ENCODE measurements around the gene LRRK1. TPM values are rescaled to one million over a fixed set of nuclear protein-coding genes. Genes with fewer than 3 reads are reported as not detected.
A peak's percentile ranks its signal among the peaks of the same experiment; 100 is the strongest.

Gene LRRK1
- total RNA-seq, 4 donors from 2014 or later: 52.7 to 107 (median 82.7) TPM

DNA sequence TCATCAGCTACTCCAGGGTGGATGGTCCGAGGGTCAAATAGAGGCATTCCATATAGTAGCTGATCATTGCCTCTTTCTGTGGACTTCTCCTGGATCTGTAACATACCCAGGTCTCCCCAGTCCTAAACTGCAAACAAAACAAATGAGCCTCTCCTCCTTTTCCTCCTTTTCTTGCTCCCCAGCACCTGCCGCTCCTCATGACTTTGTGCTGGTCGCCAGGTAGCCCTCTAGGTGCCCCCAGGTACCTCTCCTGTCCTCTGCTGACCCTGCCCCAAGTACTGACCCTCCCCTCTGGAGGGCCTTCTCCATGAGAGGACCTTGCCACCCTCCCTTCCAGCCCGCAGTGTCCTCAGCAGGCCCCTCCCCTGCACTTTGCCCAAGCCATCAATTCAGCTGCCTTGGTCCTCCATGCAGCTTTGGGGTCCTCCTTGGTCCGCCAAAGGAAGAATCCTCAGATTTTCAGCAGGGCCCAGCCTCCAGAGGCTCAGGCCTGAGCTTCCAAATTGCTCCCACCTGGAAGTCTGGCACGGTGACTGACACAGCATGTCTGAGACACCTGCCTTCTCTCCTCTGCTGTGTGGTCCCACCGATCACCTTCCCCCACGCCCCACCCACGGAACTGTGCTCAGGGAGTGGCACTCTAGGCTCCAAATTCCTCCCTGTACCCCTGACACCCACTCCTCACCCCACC lies 111.0 kb downstream of the LRRK1 start:
- H3K4me3 ChIP-seq: no peak overlapping the region
- in situ Hi-C loops (cut with MboI; ENCODE audit: low pct_ligation_motif_present in 1 of 4, low pct_unique_long_range_greater_than_20kb in 1 of 4, low sequenced_read_pairs in 3 of 4): no loop called here
- TF ChIP-seq POLR2A (IDR thresholded peaks at IDR 0.05): no peak
- TF ChIP-seq EP300 (IDR thresholded peaks at IDR 0.05; ENCODE audit: low read depth): no peak
- no peak for TF ChIP-seq POLR2AphosphoS5 (IDR thresholded peaks at IDR 0.05)
- TF ChIP-seq, protein P1, sequence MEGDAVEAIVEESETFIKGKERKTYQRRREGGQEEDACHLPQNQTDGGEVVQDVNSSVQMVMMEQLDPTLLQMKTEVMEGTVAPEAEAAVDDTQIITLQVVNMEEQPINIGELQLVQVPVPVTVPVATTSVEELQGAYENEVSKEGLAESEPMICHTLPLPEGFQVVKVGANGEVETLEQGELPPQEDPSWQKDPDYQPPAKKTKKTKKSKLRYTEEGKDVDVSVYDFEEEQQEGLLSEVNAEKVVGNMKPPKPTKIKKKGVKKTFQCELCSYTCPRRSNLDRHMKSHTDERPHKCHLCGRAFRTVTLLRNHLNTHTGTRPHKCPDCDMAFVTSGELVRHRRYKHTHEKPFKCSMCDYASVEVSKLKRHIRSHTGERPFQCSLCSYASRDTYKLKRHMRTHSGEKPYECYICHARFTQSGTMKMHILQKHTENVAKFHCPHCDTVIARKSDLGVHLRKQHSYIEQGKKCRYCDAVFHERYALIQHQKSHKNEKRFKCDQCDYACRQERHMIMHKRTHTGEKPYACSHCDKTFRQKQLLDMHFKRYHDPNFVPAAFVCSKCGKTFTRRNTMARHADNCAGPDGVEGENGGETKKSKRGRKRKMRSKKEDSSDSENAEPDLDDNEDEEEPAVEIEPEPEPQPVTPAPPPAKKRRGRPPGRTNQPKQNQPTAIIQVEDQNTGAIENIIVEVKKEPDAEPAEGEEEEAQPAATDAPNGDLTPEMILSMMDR (IDR thresholded peaks at IDR 0.05): no peak
- intact Hi-C loops (cut with DNase I; ENCODE audit: low total_unique reads): no loop called here
- peaks cover 6 to 9% of the 10 kb centered on the region in 2 donors for H3K9me3 ChIP-seq
- no peaks in the 10 kb centered on the region for H3K27me3 ChIP-seq
- no peaks in the 10 kb centered on the region for H3K4me1 ChIP-seq
- peak; percentile 4 for DNase-seq
- no peak overlapping the region for H3K27ac ChIP-seq
- 93 to 100% methylated on average over 2 to 7 of the region's 9 CpGs for WGBS, 2 donors (ENCODE audit: low coverage in 1 of 2)
- peaks cover 0 to 25% (median 10%) of the 10 kb centered on the region in 4 donors for H3K36me3 ChIP-seq

GRCh38 chr15:101031213-101031612 lies 112.1 kb downstream of the LRRK1 start:
- Histone ChIP-seq H3K27ac (no peak overlapping the region), H3K36me3 (peaks cover 0 to 24% (median 10%) of the 10 kb centered on the region in 4 donors), H3K9me3 (peaks cover 6 to 9% of the 10 kb centered on the region in 2 donors), H3K4me3 (no peak overlapping the region), H3K27me3 (no peaks in the 10 kb centered on the region), H3K4me1 (no peaks in the 10 kb centered on the region)
- in situ Hi-C loops (cut with MboI; ENCODE audit: low pct_ligation_motif_present in 1 of 4, low pct_unique_long_range_greater_than_20kb in 1 of 4, low sequenced_read_pairs in 3 of 4) (no loop called here), intact Hi-C loops (cut with DNase I; ENCODE audit: low total_unique reads) (no loop called here)
- TF ChIP-seq POLR2A (IDR thresholded peaks at IDR 0.05) (no peak), EP300 (IDR thresholded peaks at IDR 0.05; ENCODE audit: low read depth) (no peak), POLR2AphosphoS5 (IDR thresholded peaks at IDR 0.05) (no peak)
- TF ChIP-seq, protein P1 (IDR thresholded peaks at IDR 0.05): no peak
- 83 to 94% methylated on average over 8 of the region's 8 CpGs for WGBS, 2 donors (ENCODE audit: low coverage in 1 of 2)
- peak; percentile 4 for DNase-seq

- DNase-seq: no peak
- 86 to 88% methylated on average over 3 of the region's 3 CpGs for WGBS, 2 donors (ENCODE audit: low coverage in 1 of 2)
- peaks cover 0 to 26% (median 13%) of the 10 kb centered on the region in 4 donors for H3K36me3 ChIP-seq
Measured at GRCh38 chr15:101033801-101034200, 114.6 kb downstream of the LRRK1 start.

GRCh38 chr15:101035611-101036010 lies 116.5 kb downstream of the LRRK1 start:
- no peak overlapping the region for H3K27ac ChIP-seq
- TF ChIP-seq POLR2AphosphoS5 (IDR thresholded peaks at IDR 0.05) (no peak), EP300 (IDR thresholded peaks at IDR 0.05; ENCODE audit: low read depth) (no peak), POLR2A (IDR thresholded peaks at IDR 0.05) (no peak)
- TF ChIP-seq, protein P1 (IDR thresholded peaks at IDR 0.05): no peak
- in situ Hi-C loops (cut with MboI; ENCODE audit: low pct_ligation_motif_present in 1 of 4, low pct_unique_long_range_greater_than_20kb in 1 of 4, low sequenced_read_pairs in 3 of 4) (no loop called here), intact Hi-C loops (cut with DNase I; ENCODE audit: low total_unique reads) (no loop called here)
- H3K27me3 ChIP-seq: no peaks in the 10 kb centered on the region
- no peak overlapping the region for H3K4me3 ChIP-seq
- no peak for DNase-seq
- H3K9me3 ChIP-seq: peaks cover 6 to 9% of the 10 kb centered on the region in 2 donors
- peaks cover 0 to 29% (median 10%) of the 10 kb centered on the region in 4 donors for H3K36me3 ChIP-seq
- H3K4me1 ChIP-seq: no peaks in the 10 kb centered on the region

More at GRCh38 chr15:101033801-101034200, 114.6 kb downstream of the LRRK1 start:
- no peaks in the 10 kb centered on the region for H3K4me1 ChIP-seq
- in situ Hi-C loops (cut with MboI; ENCODE audit: low pct_ligation_motif_present in 1 of 4, low pct_unique_long_range_greater_than_20kb in 1 of 4, low sequenced_read_pairs in 3 of 4): no loop called here
- no peaks in the 10 kb centered on the region for H3K27me3 ChIP-seq
- peaks cover 6 to 9% of the 10 kb centered on the region in 2 donors for H3K9me3 ChIP-seq
- intact Hi-C loops (cut with DNase I; ENCODE audit: low total_unique reads): no loop called here
- H3K4me3 ChIP-seq: no peak overlapping the region
- H3K27ac ChIP-seq: no peak overlapping the region
- no peak for TF ChIP-seq POLR2AphosphoS5 (IDR thresholded peaks at IDR 0.05)
- no peak for TF ChIP-seq POLR2A (IDR thresholded peaks at IDR 0.05)
- TF ChIP-seq EP300 (IDR thresholded peaks at IDR 0.05; ENCODE audit: low read depth): no peak
- TF ChIP-seq, protein P1 (IDR thresholded peaks at IDR 0.05): no peak

All from transverse colon (tissue), 4 donors.